ENCODE measurements around the gene OR2AT4.
"Not testable (repeated sequence)": the region's sequence is repeated elsewhere in the genome, so short reads cannot be mapped to it uniquely, and the experiment has no call there.

OR2AT4 gene

GRCh38 chr11:75112200-75112599 is 15.5 kb upstream of the OR2AT4 start:
- H3K4me3 ChIP-seq (ENCODE audit: low read depth, low read length), result no peak overlapping the region
- no peak for DNase-seq (ENCODE audit: low read depth)
- TF ChIP-seq, protein P1, sequence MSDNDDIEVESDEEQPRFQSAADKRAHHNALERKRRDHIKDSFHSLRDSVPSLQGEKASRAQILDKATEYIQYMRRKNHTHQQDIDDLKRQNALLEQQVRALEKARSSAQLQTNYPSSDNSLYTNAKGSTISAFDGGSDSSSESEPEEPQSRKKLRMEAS (IDR thresholded peaks at IDR 0.05; ENCODE audit: low read depth, low read length), result no peak
- TF ChIP-seq, protein P2, sequence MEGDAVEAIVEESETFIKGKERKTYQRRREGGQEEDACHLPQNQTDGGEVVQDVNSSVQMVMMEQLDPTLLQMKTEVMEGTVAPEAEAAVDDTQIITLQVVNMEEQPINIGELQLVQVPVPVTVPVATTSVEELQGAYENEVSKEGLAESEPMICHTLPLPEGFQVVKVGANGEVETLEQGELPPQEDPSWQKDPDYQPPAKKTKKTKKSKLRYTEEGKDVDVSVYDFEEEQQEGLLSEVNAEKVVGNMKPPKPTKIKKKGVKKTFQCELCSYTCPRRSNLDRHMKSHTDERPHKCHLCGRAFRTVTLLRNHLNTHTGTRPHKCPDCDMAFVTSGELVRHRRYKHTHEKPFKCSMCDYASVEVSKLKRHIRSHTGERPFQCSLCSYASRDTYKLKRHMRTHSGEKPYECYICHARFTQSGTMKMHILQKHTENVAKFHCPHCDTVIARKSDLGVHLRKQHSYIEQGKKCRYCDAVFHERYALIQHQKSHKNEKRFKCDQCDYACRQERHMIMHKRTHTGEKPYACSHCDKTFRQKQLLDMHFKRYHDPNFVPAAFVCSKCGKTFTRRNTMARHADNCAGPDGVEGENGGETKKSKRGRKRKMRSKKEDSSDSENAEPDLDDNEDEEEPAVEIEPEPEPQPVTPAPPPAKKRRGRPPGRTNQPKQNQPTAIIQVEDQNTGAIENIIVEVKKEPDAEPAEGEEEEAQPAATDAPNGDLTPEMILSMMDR (IDR thresholded peaks at IDR 0.05; ENCODE audit: low read depth, low read length), result no peak
- TF ChIP-seq MYC (IDR thresholded peaks at IDR 0.05; ENCODE audit: low read depth, low read length) (no peak), POLR2A (IDR thresholded peaks at IDR 0.05; ENCODE audit: extremely low read depth, insufficient read length) (no peak)

- no peak for DNase-seq (ENCODE audit: low read depth)
- TF ChIP-seq, protein P1 (IDR thresholded peaks at IDR 0.05; ENCODE audit: low read depth, low read length), result no peak
- no peak for TF ChIP-seq MYC (IDR thresholded peaks at IDR 0.05; ENCODE audit: low read depth, low read length)
- no peak for TF ChIP-seq POLR2A (IDR thresholded peaks at IDR 0.05; ENCODE audit: extremely low read depth, insufficient read length)
- TF ChIP-seq, protein P2 (IDR thresholded peaks at IDR 0.05; ENCODE audit: low read depth, low read length), result no peak
- H3K4me3 ChIP-seq (ENCODE audit: low read depth, low read length), result no peak overlapping the region
Measured at GRCh38 chr11:75107187-75107586, 10.5 kb upstream of the OR2AT4 start.

DNA sequence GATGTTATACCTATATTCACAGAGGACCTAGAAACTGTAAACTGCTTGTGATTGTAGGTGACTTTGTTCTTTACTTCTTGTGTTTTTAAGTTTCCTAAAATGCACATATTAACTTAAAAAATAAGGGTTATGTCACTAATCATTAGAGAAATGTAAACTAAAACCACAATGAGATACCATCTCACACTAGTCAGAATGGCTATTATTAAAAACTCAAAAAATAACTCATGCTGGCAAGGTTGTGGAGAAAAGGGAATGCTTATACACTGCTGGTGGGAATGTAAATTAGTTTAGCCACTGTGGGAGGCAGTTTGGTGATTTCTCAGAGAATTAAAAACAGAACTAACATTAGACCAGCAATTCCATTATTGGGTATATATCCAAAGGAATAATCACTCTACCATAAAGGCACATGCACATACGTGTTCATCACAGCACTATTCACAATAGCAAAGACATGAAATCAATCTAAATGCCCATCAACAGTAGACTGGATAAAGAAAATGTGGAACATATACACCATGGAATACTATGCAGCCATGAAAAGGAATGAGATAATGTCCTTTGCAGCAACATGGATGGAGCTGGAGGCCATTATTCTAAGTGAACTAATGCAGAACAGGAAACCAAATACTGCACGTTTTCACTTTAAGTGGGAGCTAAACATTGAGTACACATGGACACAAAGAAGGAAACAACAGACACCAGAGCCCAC is 9.4 kb upstream of the OR2AT4 start:
- DNase-seq (ENCODE audit: low read depth); H3K4me3 ChIP-seq (ENCODE audit: low read depth, low read length): not testable (repeated sequence)

DNA sequence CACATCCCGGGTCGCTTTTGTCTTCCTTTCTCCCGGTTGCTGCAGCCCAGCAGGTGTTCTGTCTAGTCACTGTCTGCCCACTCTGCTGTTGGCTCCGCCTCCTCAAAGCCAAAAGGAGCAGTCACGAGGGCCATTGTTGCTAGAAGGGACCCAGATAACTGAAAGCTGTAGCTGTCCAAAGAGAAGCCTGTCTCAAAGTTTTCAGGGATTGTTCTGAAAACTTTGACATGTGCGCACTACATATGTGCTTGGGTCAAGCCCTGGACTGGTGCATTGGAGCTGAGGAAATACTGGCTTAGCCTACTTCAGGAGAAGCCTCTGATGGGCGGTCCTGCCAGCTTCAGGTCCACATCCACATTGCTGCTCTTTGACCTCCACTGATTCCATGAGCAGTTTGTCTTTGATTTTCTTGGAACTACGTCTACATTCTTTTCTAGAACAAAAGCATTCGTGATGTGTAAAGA is 8.8 kb upstream of the OR2AT4 start:
- DNase-seq (ENCODE audit: low read depth), result no peak
- no peak overlapping the region for H3K4me3 ChIP-seq (ENCODE audit: low read depth, low read length)

DNA sequence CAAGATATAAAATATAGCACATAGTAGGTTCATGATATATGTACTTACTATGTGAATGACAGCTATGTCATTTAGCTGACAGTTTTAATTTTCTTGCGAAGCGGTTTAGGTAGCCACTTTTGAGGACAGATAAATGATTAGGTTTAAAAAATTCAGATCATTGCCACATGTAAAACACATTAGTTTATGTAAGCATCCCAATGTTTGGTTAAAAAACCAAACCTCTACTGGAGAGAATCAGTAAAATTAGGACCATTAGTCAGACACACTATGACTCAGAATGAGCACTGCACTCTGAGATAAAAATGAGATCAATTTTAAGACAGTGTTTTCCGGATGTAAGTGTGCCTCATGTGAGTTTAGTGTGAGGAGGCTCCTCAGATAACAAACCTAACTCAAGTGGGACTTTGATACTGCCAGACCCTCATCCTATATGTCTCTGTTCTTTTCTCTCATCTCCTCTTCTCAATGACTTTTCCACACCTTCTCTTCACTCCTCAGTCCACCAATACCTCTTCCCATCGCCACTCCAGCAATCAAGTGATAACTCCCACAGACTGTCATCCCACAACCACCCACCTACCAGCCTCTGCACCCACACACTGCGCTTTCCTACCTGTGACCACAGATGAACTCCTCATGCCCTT is 6.8 kb upstream of the OR2AT4 start:
- TF ChIP-seq POLR2A (IDR thresholded peaks at IDR 0.05; ENCODE audit: extremely low read depth, insufficient read length) (no peak), MYC (IDR thresholded peaks at IDR 0.05; ENCODE audit: low read depth, low read length) (no peak)
- TF ChIP-seq, protein P1 (IDR thresholded peaks at IDR 0.05; ENCODE audit: low read depth, low read length), result no peak
- TF ChIP-seq, protein P2 (IDR thresholded peaks at IDR 0.05; ENCODE audit: low read depth, low read length), result no peak
- H3K4me3 ChIP-seq (ENCODE audit: low read depth, low read length), result no peak overlapping the region
- no peak for DNase-seq (ENCODE audit: low read depth)

More for the DNA sequence above, 8.8 kb upstream of the OR2AT4 start:
- TF ChIP-seq MYC (IDR thresholded peaks at IDR 0.05; ENCODE audit: low read depth, low read length) (no peak), POLR2A (IDR thresholded peaks at IDR 0.05; ENCODE audit: extremely low read depth, insufficient read length) (no peak)
- TF ChIP-seq, protein P2 (IDR thresholded peaks at IDR 0.05; ENCODE audit: low read depth, low read length), result no peak
- TF ChIP-seq, protein P1 (IDR thresholded peaks at IDR 0.05; ENCODE audit: low read depth, low read length), result no peak

GRCh38 chr11:75101424-75102128 is 4.9 kb upstream of the OR2AT4 start:
- H3K4me3 ChIP-seq (ENCODE audit: low read depth, low read length), result no peak overlapping the region
- TF ChIP-seq MYC (IDR thresholded peaks at IDR 0.05; ENCODE audit: low read depth, low read length) (no peak), POLR2A (IDR thresholded peaks at IDR 0.05; ENCODE audit: extremely low read depth, insufficient read length) (no peak)
- TF ChIP-seq, protein P2 (IDR thresholded peaks at IDR 0.05; ENCODE audit: low read depth, low read length), result no peak
- TF ChIP-seq, protein P1 (IDR thresholded peaks at IDR 0.05; ENCODE audit: low read depth, low read length), result no peak

More at GRCh38 chr11:75101424-75102128, 4.9 kb upstream of the OR2AT4 start:
- DNase-seq (ENCODE audit: low read depth), result no peak

Measured in NB4 (cell line).